HG03442 (cell line): ENCODE data around the gene SIM1.
A peak's percentile ranks its signal among the peaks of the same experiment; 100 is the strongest.

Experiments used
- ATAC-seq: cut with Tn5 transposase; IDR thresholded peaks from one replicate; pipeline ENCODE4 v1.9.1; 2021; ENCODE audit warnings: mild to moderate bottlenecking, moderate library complexity; ENCODE audit not compliant: unreplicated experiment

The SIM1 gene

DNA sequence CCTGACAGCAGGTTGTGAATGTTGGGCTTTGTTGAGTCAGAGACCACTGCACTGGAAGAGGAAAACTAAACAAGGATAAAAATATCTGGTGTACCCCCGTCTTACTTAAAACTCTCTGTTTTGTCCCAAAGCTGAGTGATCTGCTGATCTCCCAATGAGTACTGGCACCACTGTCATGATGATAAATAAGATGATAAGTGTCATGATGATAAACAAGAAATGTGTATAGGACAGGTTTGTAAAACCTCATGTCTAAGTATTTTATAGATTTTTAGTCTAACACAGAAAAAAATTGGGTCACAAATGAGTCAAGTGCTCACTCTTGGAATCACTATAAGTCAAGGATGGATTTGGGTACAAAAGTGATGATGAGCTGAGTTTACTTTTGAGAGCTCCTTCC, 8.5 kb upstream of the SIM1 start:
- no peak for ATAC-seq

DNA sequence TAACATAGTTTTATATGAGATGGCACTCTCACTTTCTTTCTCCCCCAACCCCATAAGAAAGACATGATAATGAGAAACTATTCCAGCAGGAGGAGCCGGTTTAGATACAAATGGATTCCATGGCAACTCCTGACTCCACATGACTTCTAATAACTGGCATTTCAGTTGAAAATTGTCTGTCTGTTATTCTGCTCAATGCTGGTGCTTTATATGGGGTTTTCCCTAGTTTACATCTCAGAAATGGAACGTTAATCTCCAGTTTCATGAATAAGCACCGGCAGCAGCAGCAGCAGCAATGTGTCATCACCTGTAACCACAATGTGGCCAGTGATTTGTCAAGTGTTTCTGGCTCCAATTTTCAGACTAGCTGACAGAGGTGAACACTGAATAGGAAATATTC, 8.0 kb upstream of the SIM1 start:
- ATAC-seq: peak; percentile 88

DNA sequence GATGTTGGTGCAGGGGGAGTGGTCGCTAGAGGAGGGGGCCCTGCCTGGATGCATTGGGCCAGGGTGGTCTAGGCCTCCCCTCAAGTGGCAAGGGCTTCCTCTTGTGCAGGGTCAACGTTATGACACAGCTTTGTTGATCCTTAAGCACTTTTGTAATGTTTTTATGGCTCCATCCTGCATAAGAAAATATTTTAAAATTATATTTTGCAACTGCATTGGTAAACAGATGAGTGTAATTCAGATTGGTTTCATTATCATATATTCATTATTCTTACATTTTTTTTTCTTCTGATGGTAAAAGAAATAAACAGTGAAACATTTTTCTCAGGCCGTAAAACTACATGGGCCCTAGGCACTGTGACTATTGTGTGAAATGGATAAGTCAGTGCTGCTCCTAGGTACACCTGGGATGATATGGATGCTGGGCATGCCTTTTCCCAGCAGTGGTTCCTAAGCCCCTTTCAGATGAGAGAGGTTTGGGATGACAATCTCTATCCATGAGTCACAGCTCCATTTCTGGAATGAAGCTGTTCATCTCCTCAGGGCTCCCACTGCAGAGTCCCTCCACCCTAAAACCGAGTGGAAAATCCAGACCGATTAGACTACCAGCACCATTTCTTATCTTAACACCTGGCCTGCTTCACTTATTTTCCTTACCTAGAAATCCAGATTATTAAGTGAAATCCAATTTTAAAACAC, 5.8 kb upstream of the SIM1 start:
- no peak for ATAC-seq

DNA sequence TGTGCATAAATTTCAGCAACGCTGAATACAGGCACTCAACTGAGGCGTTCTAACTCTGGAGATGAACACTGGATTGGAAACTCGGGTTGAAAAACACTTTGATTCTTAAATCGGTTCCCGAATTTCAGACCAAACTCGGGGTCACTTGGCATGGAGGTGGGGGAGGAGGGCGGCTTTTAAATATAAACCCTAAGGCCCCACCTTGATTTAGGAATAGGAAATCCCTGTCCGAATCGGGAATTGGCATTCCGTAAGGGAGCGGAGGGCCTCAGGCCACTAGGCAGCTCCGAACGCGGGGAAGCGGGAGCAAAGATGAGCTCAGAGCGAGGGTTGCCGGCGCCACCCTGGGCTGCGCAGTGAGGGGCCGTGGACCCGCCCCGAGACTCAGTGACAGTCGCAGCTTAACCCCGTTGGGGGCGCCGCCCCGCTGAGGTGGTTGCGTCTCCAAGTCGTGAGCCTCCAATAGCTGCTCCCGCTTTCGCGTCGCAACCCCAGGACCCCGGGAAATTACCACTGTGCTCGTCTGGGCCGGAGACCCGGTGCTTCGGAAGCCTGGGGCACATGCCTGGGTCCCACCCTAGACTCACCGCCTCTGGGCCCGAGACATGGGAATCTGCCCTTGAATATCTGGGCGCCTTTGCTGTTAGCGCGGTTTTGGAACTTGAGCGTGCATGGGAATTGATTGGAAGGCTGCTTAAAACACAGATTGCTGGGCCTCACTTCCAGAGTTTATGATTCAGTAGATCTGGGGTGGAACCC, 4.6 kb upstream of the SIM1 start:
- ATAC-seq: no peak

DNA sequence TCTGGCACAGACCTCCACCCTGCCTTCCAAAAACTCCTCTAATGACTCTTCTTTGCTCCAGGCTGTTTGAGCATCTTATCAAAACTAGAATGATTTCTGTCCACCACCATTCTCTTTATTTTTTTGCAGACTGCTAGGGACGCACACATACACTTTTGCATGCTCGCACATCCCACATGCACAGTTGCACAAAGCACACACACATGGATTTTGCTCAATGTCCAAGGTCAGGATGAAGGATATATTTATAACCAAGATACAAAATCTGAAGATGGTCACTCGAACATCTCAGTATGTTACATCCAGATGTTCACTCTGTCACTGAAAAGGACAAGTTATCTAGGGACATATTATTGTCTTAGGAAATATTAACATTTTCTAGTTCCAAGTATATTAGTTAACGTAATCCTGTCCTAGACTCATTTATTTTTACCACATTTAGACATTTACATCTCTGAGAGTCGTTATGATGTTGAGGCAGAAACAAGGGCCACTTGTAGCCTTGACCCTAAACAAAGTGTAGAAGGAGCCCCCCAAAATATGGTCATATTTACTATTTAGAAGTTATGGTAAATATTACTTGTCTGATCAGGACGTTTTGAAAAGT, 3.4 kb upstream of the SIM1 start:
- ATAC-seq: no peak

DNA sequence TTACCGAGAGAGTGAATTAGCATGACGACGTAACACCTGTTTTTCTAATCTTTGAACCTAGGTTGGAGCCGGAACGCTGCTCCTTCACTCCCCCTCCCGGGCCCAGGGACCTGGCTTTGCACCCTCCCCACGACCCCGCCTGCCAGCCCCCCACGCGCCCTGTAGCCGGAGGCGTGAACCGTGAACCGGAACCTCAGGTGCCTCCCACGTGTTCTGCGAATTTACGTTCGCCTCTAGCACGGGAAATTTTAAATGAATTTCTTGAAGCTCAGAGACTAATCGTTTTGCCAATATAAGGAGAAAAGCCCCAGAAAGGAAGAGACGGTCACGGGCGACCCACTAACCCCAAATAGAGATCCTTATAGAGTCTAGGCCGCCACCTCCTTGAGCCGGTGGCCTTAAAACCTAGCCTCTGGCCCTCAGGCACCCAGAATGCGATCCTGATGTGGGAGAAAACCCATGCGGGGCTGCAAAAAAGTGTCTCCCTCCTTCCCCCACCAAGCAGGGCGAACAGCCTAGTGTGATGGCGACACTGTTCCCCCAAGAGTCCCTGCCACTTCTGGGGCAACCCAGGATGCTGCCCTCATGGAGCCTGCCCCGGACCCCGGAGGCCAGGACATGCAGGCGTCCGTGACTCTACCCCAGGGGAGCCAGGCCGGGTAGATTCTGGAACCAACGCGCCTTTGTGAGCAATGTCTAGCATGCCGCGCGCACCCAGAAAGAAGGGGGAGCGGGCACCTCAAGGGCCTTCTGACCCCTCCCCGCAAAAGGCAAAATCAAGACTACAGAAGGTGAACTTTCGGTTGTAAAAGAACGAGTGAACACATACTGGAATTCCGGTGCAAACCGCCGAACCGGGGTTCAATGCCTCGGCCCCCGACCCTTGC, 2.7 kb upstream of the SIM1 start:
- no peak for ATAC-seq

DNA sequence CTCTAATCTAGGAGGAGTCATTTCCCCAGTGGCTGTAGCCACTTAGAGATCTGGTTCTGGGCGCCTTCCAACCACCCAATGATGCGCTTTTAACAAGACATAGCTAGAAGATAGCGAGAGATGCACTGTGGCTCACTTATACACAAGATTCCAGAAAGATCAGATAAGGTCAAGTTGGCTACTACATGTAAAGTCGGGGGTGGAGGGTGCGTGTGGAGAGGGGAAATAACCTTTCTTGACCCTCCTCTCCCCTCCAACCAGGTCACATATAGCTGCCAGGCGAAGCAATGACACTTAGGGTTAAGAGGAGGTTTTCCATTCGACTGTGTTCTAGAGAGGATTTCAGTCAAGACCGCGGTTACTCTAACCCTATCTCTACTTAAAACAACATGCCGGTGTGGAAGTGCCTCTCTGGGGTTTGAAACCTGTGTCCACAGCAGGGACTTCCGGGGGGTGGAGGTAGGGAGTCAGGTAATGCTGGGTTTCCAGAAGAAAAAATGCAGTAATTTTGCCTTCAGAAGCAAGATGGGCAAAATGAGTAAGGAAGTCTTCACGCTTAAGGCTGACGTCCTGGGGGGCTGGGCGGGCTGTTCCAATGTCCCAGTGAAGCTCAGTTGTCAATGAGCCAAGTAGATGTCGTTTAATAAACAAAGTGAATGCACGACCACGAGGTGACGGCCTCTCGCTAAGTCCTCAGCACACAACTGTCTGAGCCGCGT, 1.8 kb upstream of the SIM1 start:
- ATAC-seq: no peak

DNA sequence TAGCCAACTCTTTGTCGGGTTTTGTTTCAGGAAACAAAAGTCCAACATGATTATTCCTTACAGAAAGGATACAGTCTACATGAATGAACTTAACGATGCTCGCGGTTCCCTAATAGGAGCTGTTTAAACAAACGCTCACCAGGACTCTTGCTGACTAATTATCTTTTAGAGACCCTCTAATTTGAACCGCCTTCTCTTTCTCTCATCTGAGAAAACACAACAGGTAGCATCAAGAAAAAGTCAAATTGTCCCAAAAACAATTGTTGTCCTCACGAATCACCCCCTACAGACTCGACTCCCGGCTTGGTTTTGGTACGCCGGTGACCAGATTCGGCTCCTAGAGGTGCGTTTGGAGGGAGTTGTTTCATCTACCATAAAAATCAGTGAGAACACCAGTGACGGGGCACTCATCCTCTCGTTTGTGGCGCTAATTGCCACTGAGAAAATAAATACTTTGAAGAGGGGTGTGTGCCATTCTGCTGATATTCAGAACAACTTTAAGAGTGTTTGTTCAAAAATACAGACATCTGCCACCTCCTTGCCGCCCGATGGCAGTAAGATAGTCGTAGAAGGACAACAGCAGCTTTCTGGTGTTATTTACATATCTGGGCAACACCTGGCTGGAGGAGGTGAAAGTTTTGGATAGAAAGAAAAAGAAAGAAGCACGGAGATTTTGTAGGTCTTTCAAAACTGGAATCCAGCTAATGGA, 1.1 kb upstream of the SIM1 start:
- ATAC-seq: no peak

DNA sequence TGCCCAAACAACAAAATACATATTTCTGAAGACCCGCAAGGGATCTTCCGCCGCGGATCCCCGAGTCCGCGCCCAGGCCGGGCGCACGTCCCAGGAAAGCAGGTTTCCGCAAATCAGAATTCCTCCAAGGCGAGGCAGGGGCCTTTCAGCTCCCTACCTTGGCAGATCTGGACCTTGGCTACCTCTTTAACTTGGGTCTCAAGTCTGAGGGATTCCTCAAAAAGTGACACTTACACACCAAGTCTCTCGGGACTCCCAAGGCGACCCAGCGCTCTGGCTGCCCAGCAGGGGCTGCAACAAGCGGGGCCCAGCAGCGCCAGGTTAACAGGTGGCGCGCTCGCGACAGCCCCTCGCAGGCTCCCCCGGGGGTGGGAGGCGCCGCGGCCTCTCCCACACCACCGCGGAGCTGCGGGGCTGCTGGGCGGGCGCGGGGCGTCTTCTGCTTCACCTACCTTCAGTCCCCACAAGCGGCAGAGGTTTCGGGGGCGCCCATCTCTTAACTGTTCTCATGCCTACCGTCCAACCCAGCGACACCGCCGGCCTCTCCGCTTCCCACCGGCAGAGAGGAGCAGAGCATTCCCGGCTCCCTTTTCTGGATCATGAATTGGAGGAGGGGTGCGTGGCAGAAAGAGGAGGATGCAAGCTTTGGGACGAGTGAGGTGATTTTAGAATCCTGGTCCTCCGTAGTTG, 414 bp downstream of the SIM1 start:
- no peak for ATAC-seq

DNA sequence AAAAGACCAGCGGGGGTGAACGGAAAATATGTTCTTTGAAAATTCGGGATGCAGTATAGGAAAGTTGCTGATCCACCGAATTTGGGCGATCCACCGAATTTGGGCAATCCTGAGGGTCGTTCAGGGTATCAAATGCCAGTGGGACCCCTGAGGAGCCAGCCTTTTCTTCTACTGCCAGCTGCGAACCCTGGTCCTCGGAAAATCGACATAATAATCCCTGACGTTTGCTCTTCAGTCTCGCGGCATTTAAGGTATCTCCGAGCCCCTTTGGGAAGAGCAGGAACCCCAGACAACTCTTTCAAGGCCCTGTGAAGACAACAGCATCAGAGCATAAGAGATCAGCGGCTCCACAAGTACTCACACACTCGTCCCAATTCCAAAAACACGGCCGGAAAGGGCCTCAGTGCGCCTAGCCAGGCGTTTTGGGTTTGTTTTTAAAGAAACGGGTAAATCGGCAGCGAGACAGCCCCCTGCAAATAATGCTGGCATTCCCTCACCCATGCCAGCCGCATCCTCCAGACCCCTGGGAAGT, 1.0 kb downstream of the SIM1 start:
- no peak for ATAC-seq

DNA sequence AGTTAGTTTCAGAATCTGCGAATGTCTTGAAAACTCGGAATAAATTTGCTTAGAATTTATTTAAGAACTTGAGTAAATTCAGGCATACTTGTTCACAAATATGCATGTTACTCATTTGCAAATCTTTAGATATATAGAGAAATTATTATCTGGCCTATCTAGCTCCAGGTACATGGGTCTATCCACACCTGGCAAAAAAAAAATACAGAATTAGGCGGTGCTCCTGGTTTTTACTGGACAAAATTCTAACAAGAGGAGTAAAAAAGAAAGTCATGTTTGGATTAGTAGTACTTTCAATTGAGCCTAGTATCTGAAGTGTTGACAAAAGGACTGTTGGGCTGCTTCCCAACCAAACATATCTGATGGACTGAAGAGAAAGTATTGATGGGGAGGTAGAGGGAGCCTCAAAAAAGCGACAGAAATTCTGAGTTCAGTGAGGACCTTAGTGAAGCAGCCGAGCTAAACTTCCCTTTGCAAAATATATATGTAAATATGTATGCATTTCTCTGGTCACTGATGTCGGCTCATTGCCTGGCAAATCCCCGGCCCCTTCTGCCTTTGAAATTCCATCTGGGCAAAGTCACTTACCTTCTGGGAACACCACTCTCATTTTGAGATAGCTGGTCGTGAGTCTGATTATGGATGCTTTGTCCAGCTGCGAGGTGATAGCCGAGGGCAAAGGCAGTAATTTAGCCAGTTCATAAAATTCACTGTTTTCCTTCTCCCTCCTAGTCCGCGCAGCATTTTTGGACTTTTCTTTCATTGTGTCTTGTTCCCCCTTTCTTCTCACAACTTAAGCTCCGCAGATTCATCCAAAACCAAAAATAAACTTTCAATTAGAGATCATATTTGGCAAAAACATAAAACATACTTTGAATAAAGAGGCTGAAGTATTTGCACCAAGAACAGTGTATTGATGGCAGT, 1.8 kb downstream of the SIM1 start:
- ATAC-seq: no peak

DNA sequence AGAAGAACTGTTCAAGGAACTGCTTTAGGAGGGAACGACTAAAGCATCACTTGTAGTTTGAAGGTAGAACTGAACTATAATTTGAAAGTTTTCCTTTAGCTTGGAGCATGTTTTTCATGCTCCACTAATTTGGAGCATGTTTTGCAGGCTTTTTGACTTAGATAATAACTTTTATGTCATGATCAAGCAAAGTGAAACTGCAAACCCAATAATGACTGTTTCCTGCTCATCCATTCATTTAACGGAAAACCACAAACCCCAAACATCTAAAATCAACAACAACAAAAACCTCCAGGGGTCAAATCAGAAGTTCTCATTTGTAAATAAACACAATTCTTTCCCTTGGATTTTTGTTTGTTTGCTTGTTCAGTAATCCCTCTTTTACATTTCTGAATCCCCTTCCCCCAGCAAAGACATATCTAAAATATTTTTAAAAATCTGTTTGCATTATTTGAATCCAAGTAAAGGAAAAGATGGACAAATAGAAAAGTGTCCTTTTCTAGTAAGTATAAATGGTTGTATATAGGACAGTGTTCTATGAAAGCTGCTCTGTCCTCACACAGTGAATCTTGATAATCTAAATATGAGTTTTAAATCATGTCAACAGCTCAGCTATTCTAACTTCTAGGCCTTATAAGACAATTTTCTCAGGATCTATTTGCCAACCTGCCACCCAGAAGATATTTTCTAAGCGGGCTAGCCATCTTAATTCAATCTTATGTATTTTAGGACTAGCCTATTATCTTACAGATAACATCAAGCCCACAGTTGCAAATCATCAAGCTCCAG, 2.6 kb downstream of the SIM1 start:
- no peak for ATAC-seq

DNA sequence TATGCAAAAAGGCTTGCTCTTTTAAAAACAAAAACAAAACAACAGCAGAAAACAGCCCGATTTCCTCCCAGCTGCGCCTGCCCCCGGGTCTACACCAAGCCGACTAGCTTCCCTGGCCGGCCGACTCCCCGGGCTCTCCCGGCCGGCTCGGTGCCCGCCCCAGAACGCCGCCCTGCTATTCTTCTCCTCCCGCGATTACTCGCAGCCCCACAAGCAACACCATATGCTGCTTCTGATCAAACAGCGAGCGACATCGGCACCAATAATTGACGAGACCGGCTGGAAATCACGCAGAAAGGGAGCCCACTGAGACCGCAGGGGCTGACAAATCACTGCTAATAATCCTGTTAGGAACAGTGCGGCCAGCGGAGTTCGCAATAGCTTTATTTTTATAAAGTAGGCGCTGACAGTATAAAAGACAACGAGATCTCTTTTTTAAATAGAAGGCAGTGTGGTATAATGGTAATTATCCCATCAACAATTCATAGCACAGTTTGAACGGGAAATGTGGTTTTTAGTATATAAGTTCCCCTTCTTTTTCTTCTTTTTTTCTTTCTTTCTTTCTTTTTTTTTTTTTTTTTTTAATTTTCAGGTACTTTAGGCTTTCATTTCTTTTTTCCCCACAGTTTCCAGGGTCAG, 3.3 kb downstream of the SIM1 start:
- no peak for ATAC-seq

DNA sequence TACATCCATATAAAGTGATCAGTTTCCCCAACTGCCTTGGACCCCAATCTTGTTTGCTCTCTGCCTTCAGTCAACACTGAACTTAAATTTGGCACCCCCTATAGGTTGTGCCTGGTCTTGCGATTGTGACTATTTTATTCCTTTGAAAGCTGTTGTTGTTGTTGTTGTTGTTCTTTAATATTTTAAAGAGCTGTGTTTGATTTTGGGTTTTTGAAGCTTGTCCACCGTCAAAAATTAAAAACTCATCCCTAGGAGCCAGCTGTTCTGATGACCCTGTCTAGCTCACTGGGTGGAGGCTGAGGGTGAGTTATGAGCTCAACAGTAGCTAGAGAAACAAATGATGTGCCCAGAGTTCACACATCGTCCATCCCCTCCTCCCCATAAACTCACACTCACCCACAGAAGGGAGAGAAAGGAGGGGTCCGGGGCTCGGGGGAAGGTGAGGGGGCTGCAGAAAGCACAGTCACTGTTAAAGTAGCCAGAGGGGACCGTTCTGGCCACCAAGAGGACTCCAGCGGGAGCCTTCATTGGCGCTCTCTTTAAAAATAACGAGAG, 4.0 kb downstream of the SIM1 start:
- no peak for ATAC-seq

DNA sequence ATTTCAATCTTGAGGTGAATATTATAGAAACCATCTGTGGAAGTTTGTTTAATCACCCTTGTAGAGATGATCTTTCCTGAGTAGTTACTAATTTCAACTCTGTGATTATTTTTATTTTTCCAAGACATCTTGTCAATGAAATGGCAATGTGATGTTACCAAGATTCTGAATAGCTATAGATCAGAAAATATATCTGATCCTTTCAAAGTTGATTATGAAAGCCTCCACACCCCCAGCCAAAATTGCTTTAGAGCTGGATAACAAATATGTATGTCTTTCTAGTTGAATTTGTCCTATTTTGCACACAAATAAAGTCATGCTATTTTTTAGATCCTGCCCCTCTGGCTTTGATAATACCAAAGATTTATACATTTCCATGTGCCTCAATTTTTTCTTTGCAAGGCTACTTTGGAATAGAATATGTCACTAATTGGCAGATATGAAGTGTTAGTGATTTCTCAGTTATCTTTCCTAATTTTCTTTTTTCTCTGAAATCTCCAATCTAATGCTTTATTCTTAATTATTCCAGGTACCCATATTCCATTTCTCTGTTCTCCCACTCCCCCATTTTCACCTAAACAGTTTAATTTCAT, 5.0 kb downstream of the SIM1 start:
- no peak for ATAC-seq
